K562 (cell line): ENCODE measurements around the gene AKT3. TPM values are rescaled to one million over a fixed set of nuclear protein-coding genes. Genes with fewer than 3 reads are reported as not detected.

Source experiments
- ATAC-seq: fragments of 200-7000 bp; cut with Tn5 transposase; 3 replicates; pipeline ENCODE4 v1.9.1; 2020; ENCODE audit warnings: moderate library complexity
- BruUV-seq: library from RNA; stranded (reverse); fragments of 400-500 nt; replicated peaks from 2 replicates; lab custom pipeline; 2021; lab: Mats Ljungman, UMichigan
- CTCF ChIA-PET: fragments of 300-600 bp; formaldehyde crosslinking; extraction: SDS; loops from one replicate; lab custom pipeline; 2021; ENCODE audit warnings: low intra/inter-chr PET ratio; lab: Yijun Ruan, JAX
- POLR2A ChIA-PET: fragments of 300-600, 350-650 bp; sonication (Branson Sonifier 250); formaldehyde crosslinking; extraction: SDS; loops from one replicate; lab custom pipeline; 2021; ENCODE audit warnings: antibody characterized with exemption, inconsistent platforms; lab: Yijun Ruan, JAX
- DNase-seq, 4 experiments: peaks; one replicate each; pipeline versions ENCODE4 v3.0.0 to v3.0.0-alpha.2; 2011 to 2018; ENCODE audit warnings: low spot score in 3 of 4, mixed read lengths in 3 of 4; ENCODE audit errors: extremely low read depth in 1 of 4
- FAIRE-seq: peaks from 2 replicates; lab custom pipeline; 2011; peaks lifted over from hg19 to GRCh38; lab: Jason Lieb, UNC
- H2AFZ ChIP-seq: 2 replicates; pipeline ENCODE4 v1.6.0; 2011; ENCODE audit warnings: low read depth, low read length, control low read depth, inconsistent platforms
- H3K27ac ChIP-seq: fragments of 200-600 bp; 3 replicates; pipeline ENCODE4 v1.8.0; 2011; ENCODE audit warnings: low read depth, mild to moderate bottlenecking, control low read depth, inconsistent platforms, low read length, moderate library complexity, mixed read lengths; ENCODE audit errors: extremely low read depth
- H3K27me3 ChIP-seq, 2 experiments: fragments of 300-600 bp in 1 of 2; 2 replicates in 1 of 2; 3 replicates in 1 of 2; pipeline versions ENCODE4 v1.6.0 to v1.8.0; 2011; ENCODE audit warnings: inconsistent platforms in 2 of 2, low read length in 2 of 2, mild to moderate bottlenecking in 1 of 2, mixed read lengths in 1 of 2, moderate library complexity in 1 of 2; ENCODE audit not compliant: control insufficient read depth in 2 of 2, insufficient read depth in 2 of 2
- H3K36me3 ChIP-seq: fragments of 300-600 bp; 3 replicates; pipeline ENCODE4 v1.8.0; 2011; ENCODE audit warnings: mild to moderate bottlenecking, low read length, inconsistent platforms; ENCODE audit not compliant: control insufficient read depth, insufficient read depth
- H3K4me1 ChIP-seq, 2 experiments: fragments of 200-600 bp in 1 of 2; replicated peaks in 1 of 2; 2 replicates in 1 of 2; 3 replicates in 1 of 2; pipeline versions ENCODE4 v1.5.1 to v1.8.0; 2011; ENCODE audit warnings: inconsistent platforms in 2 of 2, low read length in 2 of 2, mild to moderate bottlenecking in 1 of 2, mixed read lengths in 1 of 2, moderate library complexity in 1 of 2; ENCODE audit not compliant: control insufficient read depth in 2 of 2, insufficient read depth in 2 of 2
- H3K4me2 ChIP-seq: 2 replicates; pipeline ENCODE4 v1.6.1; 2011; ENCODE audit warnings: low read length, control low read depth, inconsistent platforms, mixed read lengths; ENCODE audit not compliant: insufficient read depth
- H3K4me3 ChIP-seq: fragments of 200-600 bp; sonication (generic), shearing (Covaris generic); 2 replicates; pipeline ENCODE4 v1.5.1; 2016; ENCODE audit warnings: control low read depth, inconsistent platforms
- H3K79me2 ChIP-seq: fragments of 200-600 bp; 3 replicates; pipeline ENCODE4 v1.8.0; 2011; ENCODE audit warnings: low read length, inconsistent platforms; ENCODE audit not compliant: control insufficient read depth, insufficient read depth
- H3K9ac ChIP-seq, 2 experiments: 2 replicates each; pipeline versions ENCODE4 v1.6.0 to v1.6.1; 2011; ENCODE audit warnings: low read depth in 2 of 2, low read length in 2 of 2, control low read depth in 1 of 2, inconsistent platforms in 1 of 2, mild to moderate bottlenecking in 1 of 2, mixed read lengths in 1 of 2; ENCODE audit not compliant: insufficient read depth in 1 of 2
- H3K9me1 ChIP-seq: one replicate; pipeline ENCODE4 v1.6.0; 2011; ENCODE audit warnings: inconsistent platforms, mild to moderate bottlenecking, low read length, moderate library complexity; ENCODE audit not compliant: control insufficient read depth, insufficient read depth
- H3K9me3 ChIP-seq: replicated peaks from 2 replicates; pipeline ENCODE4 v1.5.1; 2011; ENCODE audit warnings: low read depth, low read length, inconsistent platforms; ENCODE audit not compliant: control insufficient read depth, insufficient read depth
- H4K20me1 ChIP-seq: replicated peaks from 2 replicates; pipeline ENCODE4 v1.6.1; 2011; ENCODE audit warnings: low read length, inconsistent platforms, mixed read lengths; ENCODE audit not compliant: control insufficient read depth, insufficient read depth
- BCOR ChIP-seq: fragments of 450-650 bp; IDR thresholded peaks from 2 replicates; pipeline ENCODE4 v1.6.1; 2016
- FOXK1 ChIP-seq: sonication (generic); formaldehyde crosslinking; IDR thresholded peaks from 2 replicates; pipeline ENCODE4 v1.8.0; 2022; ENCODE audit warnings: missing genetic modification reagents, mild to moderate bottlenecking, borderline replicate concordance
- GATAD2B ChIP-seq: fragments of 450-650 bp; IDR thresholded peaks from 2 replicates; pipeline ENCODE4 v1.6.1; 2017; ENCODE audit warnings: mild to moderate bottlenecking, borderline replicate concordance
- NCOA4 ChIP-seq: fragments of 450-650 bp; IDR thresholded peaks from 2 replicates; pipeline ENCODE4 v1.6.1; 2018; ENCODE audit warnings: mild to moderate bottlenecking; ENCODE audit not compliant: partially characterized antibody
- SMAD4 ChIP-seq: fragments of 250-450 bp; sonication (Bioruptor Pico); conservative IDR thresholded peaks from 2 replicates; pipeline ENCODE4 v1.8.0; 2021; ENCODE audit warnings: inconsistent platforms, mild to moderate bottlenecking, moderate library complexity
- STAG1 ChIP-seq: sonication (generic); formaldehyde crosslinking; IDR thresholded peaks from 2 replicates; pipeline ENCODE4 v1.5.0; 2020; ENCODE audit warnings: missing genetic modification reagents, borderline replicate concordance
- TSC22D4 ChIP-seq: fragments of 450-650 bp; IDR thresholded peaks from 2 replicates; pipeline ENCODE4 v1.6.1; 2016; ENCODE audit warnings: missing genetic modification characterization, missing biosample characterization, control low read depth
- ZNF232 ChIP-seq: sonication (generic); formaldehyde crosslinking; IDR thresholded peaks from 2 replicates; pipeline ENCODE4 v1.8.0; 2022; ENCODE audit warnings: mild to moderate bottlenecking, missing genetic modification reagents
- ZNF696 ChIP-seq: fragments of 250-450 bp; sonication (Bioruptor Pico); conservative IDR thresholded peaks from 2 replicates; pipeline ENCODE4 v1.4.0; 2020; ENCODE audit warnings: mild to moderate bottlenecking, moderate library complexity
- WGBS: fragments of 100-300 bp; shearing (Covaris generic); methylation state at CpG from one replicate; pipeline ENCODE4 v1.1.6; 2016; ENCODE audit warnings: low coverage, mixed read lengths; ENCODE audit not compliant: insufficient coverage; ENCODE audit errors: missing lambda C conversion rate; 5-methylcytosine and 5-hydroxymethylcytosine counted together
- in situ Hi-C: fragments of 300-500 bp; cut with MboI; formaldehyde crosslinking; loops from 4 replicates; pipeline ENCODE4 v1.15.0; 2018; ENCODE audit warnings: inconsistent platforms, mixed read lengths
- intact Hi-C: fragments of 100-400 bp; cut with micrococcal nuclease; formaldehyde crosslinking; loops from 2 replicates; pipeline ENCODE4 v1.14.2; 2022
- polyA plus RNA-seq, 8 experiments: library from polyadenylated mRNA; depleted of rRNA in 4 of 8; stranded (reverse) in 5 of 8; unstranded in 3 of 8; fragments of >200 nt; fragmentation: Nextera tagmentation in 2 of 8; fragmentation: Illumina TruSeq in 1 of 8; extraction: Ambion mirVana in 2 of 8; extraction: Trizol in 1 of 8; gene quantifications; 2 replicates each; pipeline versions ENCODE4 v1.2.1 to v1.2.3, GENCODE V29; 2011 to 2014; ENCODE audit warnings: inconsistent platforms in 1 of 8, missing spikeins in 1 of 8
- total RNA-seq, 7 experiments: library from RNA; depleted of rRNA in 6 of 7; stranded (reverse); fragments of >200 nt in 6 of 7; fragmentation: Illumina TruSeq in 2 of 7; extraction: Trizol in 2 of 7; gene quantifications; 2 replicates each; pipeline versions ENCODE4 v1.2.1 to v1.2.3, GENCODE V29; 2011 to 2021; ENCODE audit warnings: low replicate concordance in 1 of 7
- TF ChIP-seq, protein P1 (sequence below): sonication (generic); formaldehyde crosslinking; IDR thresholded peaks from 2 replicates; pipeline ENCODE4 v1.5.0; 2020; ENCODE audit warnings: missing genetic modification reagents
- TF ChIP-seq, protein P2 (sequence below), 2 experiments: fragments of 450-650 bp; IDR thresholded peaks; 2 replicates each; pipeline ENCODE4 v1.6.1; 2016
- TF ChIP-seq, protein P3 (sequence below): sonication (generic); formaldehyde crosslinking; IDR thresholded peaks from 2 replicates; pipeline ENCODE4 v1.8.1; 2023; ENCODE audit warnings: missing genetic modification reagents, mild to moderate bottlenecking, borderline replicate concordance

Gene AKT3
- total and polyA plus RNA-seq, 9 of the 15 experiments (the other 6 are each of a cell fraction or from before 2014, with no cell fraction given) = 0.04 to 0.54 (median 0.18) TPM; not detected in 1

DNA sequence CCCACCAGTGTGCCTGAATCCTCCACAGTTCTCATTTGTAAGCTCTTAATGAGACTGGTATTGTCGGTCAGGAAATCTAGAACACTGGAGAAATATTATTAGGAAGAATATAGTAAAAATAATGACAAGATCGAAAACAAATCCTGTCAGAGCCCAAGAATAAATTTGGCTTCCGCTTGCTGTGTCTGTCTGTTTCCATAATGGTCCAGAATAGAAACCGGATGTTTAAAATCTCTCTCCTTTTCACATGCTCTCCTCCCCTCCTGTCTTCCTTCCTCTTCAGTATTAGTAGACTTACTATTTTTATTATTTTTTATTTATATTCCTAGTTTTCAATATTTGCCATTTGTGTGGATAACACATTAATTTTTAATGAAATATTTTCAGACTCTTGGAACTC is 406.5 kb downstream of the AKT3 start:
- no peak overlapping the region for H3K4me3 ChIP-seq
- no peak for TF ChIP-seq SMAD4 (CRISPR knock-in tag)
- no peak for TF ChIP-seq ZNF232 (CRISPR knock-in tag)
- TF ChIP-seq, protein P1, sequence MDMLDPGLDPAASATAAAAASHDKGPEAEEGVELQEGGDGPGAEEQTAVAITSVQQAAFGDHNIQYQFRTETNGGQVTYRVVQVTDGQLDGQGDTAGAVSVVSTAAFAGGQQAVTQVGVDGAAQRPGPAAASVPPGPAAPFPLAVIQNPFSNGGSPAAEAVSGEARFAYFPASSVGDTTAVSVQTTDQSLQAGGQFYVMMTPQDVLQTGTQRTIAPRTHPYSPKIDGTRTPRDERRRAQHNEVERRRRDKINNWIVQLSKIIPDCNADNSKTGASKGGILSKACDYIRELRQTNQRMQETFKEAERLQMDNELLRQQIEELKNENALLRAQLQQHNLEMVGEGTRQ (CRISPR knock-in tag) = no peak
- TF ChIP-seq BCOR = no peak
- TF ChIP-seq, protein P2, sequence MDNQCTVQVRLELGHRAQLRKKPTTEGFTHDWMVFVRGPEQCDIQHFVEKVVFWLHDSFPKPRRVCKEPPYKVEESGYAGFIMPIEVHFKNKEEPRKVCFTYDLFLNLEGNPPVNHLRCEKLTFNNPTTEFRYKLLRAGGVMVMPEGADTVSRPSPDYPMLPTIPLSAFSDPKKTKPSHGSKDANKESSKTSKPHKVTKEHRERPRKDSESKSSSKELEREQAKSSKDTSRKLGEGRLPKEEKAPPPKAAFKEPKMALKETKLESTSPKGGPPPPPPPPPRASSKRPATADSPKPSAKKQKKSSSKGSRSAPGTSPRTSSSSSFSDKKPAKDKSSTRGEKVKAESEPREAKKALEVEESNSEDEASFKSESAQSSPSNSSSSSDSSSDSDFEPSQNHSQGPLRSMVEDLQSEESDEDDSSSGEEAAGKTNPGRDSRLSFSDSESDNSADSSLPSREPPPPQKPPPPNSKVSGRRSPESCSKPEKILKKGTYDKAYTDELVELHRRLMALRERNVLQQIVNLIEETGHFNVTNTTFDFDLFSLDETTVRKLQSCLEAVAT (IDR thresholded peaks at IDR 0.05) = no peak
- no peak for TF ChIP-seq TSC22D4
- TF ChIP-seq GATAD2B = no peak
- TF ChIP-seq, protein P3, sequence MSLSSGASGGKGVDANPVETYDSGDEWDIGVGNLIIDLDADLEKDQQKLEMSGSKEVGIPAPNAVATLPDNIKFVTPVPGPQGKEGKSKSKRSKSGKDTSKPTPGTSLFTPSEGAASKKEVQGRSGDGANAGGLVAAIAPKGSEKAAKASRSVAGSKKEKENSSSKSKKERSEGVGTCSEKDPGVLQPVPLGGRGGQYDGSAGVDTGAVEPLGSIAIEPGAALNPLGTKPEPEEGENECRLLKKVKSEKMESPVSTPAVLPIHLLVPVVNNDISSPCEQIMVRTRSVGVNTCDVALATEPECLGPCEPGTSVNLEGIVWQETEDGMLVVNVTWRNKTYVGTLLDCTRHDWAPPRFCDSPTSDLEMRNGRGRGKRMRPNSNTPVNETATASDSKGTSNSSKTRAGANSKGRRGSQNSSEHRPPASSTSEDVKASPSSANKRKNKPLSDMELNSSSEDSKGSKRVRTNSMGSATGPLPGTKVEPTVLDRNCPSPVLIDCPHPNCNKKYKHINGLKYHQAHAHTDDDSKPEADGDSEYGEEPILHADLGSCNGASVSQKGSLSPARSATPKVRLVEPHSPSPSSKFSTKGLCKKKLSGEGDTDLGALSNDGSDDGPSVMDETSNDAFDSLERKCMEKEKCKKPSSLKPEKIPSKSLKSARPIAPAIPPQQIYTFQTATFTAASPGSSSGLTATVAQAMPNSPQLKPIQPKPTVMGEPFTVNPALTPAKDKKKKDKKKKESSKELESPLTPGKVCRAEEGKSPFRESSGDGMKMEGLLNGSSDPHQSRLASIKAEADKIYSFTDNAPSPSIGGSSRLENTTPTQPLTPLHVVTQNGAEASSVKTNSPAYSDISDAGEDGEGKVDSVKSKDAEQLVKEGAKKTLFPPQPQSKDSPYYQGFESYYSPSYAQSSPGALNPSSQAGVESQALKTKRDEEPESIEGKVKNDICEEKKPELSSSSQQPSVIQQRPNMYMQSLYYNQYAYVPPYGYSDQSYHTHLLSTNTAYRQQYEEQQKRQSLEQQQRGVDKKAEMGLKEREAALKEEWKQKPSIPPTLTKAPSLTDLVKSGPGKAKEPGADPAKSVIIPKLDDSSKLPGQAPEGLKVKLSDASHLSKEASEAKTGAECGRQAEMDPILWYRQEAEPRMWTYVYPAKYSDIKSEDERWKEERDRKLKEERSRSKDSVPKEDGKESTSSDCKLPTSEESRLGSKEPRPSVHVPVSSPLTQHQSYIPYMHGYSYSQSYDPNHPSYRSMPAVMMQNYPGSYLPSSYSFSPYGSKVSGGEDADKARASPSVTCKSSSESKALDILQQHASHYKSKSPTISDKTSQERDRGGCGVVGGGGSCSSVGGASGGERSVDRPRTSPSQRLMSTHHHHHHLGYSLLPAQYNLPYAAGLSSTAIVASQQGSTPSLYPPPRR (CRISPR knock-in tag) = no peak
- TF ChIP-seq FOXK1 = no peak
- no peak for TF ChIP-seq STAG1 (CRISPR knock-in tag)
- no peak for TF ChIP-seq ZNF696 (CRISPR knock-in tag)
- no peak for TF ChIP-seq NCOA4
- no peaks in the 10 kb centered on the region for H4K20me1 ChIP-seq
- no peaks in the 10 kb centered on the region for H3K9me1 ChIP-seq
- no TSS peak for BruUV-seq
- H3K36me3 ChIP-seq = no peaks in the 10 kb centered on the region
- FAIRE-seq (no peak), ATAC-seq (no peak), DNase-seq (no peak)
- no peaks in the 10 kb centered on the region for H3K9me3 ChIP-seq
- peaks cover 0 to 32% of the 10 kb centered on the region in 2 experiments; a peak in 2 of 5 replicates for H3K4me1 ChIP-seq
- no peak overlapping the region for H3K4me2 ChIP-seq
- no peak overlapping the region for H3K9ac ChIP-seq
- H3K27me3 ChIP-seq = no peaks in the 10 kb centered on the region
- in situ Hi-C loops = no loop called here
- ChIA-PET POLR2A (no interaction called here), CTCF (no interaction called here)
- no peak overlapping the region for H3K27ac ChIP-seq
- 42% methylated on average over 4 of the region's 4 CpGs for WGBS
- H3K79me2 ChIP-seq = no peaks in the 10 kb centered on the region
- no peak overlapping the region for H2AFZ ChIP-seq
- intact Hi-C loops = no loop called here
